ENCODE results near the gene PPM1L. TPM values are rescaled to one million over a fixed set of nuclear protein-coding genes. Genes with fewer than 3 reads are reported as not detected.

Gene PPM1L
- total and polyA plus RNA-seq, 4 experiments from 2014 or later: 0.84 to 6.5 (median 3.4) TPM

- H3K27ac ChIP-seq (ENCODE audit: low read depth, low read length): no peak overlapping the region
- H3K36me3 ChIP-seq (ENCODE audit: insufficient read depth, low read length): no peaks in the 10 kb centered on the region
- H3K9me3 ChIP-seq (ENCODE audit: control insufficient read depth in 1 of 2, low read length in 2 of 2): no peaks in the 10 kb centered on the region
- intact Hi-C loops (cut with micrococcal nuclease): no loop called here
- no peak overlapping the region for H3K4me3 ChIP-seq (ENCODE audit: low read length in 2 of 2)
- H3K4me1 ChIP-seq (ENCODE audit: insufficient read depth, low read length): no peaks in the 10 kb centered on the region
- DNase-seq: no peak
- H3K27me3 ChIP-seq (ENCODE audit: insufficient read depth, low read length): no peaks in the 10 kb centered on the region
- Mint-ChIP-seq H3K27ac (no peak overlapping the region), H3K4me3 (no peak overlapping the region), H3K4me1 (no peaks in the 10 kb centered on the region), H3K9me3 (peaks cover 0 to 12% (median 3%) of the 10 kb centered on the region in 8 donors), H3K36me3 (no peaks in the 10 kb centered on the region), H3K27me3 (peaks cover 0 to 1% of the 10 kb centered on the region in 2 donors)
- POLR2A ChIA-PET (ENCODE audit: partially characterized antibody): no interaction called here
- CTCF ChIA-PET (ENCODE audit: partially characterized antibody): no interaction called here
Measured at GRCh38 chr3:160851629-160852210, 95.7 kb downstream of the PPM1L start.

- H3K27ac ChIP-seq (ENCODE audit: low read depth, low read length): no peak overlapping the region
- Mint-ChIP-seq H3K36me3 (no peaks in the 10 kb centered on the region), H3K27ac (no peak overlapping the region), H3K9me3 (peaks cover 0 to 12% (median 3%) of the 10 kb centered on the region in 8 donors), H3K4me1 (no peaks in the 10 kb centered on the region), H3K4me3 (no peak overlapping the region), H3K27me3 (no peaks in the 10 kb centered on the region)
- H3K27me3 ChIP-seq (ENCODE audit: insufficient read depth, low read length): no peaks in the 10 kb centered on the region
- intact Hi-C loops (cut with micrococcal nuclease): no loop called here
- no peaks in the 10 kb centered on the region for H3K36me3 ChIP-seq (ENCODE audit: insufficient read depth, low read length)
- no peaks in the 10 kb centered on the region for H3K4me1 ChIP-seq (ENCODE audit: insufficient read depth, low read length)
- ChIA-PET CTCF (ENCODE audit: partially characterized antibody) (no interaction called here), POLR2A (ENCODE audit: partially characterized antibody) (no interaction called here)
- DNase-seq: no peak
- H3K4me3 ChIP-seq (ENCODE audit: low read length in 2 of 2): no peak overlapping the region
- no peaks in the 10 kb centered on the region for H3K9me3 ChIP-seq (ENCODE audit: control insufficient read depth in 1 of 2, low read length in 2 of 2)
Measured at GRCh38 chr3:160852856-160853255, 96.8 kb downstream of the PPM1L start.

- Mint-ChIP-seq H3K4me1 (no peaks in the 10 kb centered on the region), H3K27me3 (no peaks in the 10 kb centered on the region), H3K4me3 (no peak overlapping the region), H3K9me3 (peaks cover 0 to 9% (median 3%) of the 10 kb centered on the region in 8 donors), H3K27ac (no peak overlapping the region), H3K36me3 (no peaks in the 10 kb centered on the region)
- Histone ChIP-seq H3K4me1 (ENCODE audit: insufficient read depth, low read length) (no peaks in the 10 kb centered on the region), H3K27me3 (ENCODE audit: insufficient read depth, low read length) (no peaks in the 10 kb centered on the region), H3K27ac (ENCODE audit: low read depth, low read length) (no peak overlapping the region), H3K9me3 (ENCODE audit: control insufficient read depth in 1 of 2, low read length in 2 of 2) (no peaks in the 10 kb centered on the region), H3K4me3 (ENCODE audit: low read length in 2 of 2) (no peak overlapping the region), H3K36me3 (ENCODE audit: insufficient read depth, low read length) (no peaks in the 10 kb centered on the region)
- no peak for DNase-seq
- POLR2A ChIA-PET (ENCODE audit: partially characterized antibody): no interaction called here
- intact Hi-C loops (cut with micrococcal nuclease): no loop called here
- CTCF ChIA-PET (ENCODE audit: partially characterized antibody): no interaction called here
Measured at GRCh38 chr3:160856450-160856849, 100.4 kb downstream of the PPM1L start.

- H3K9me3 Mint-ChIP-seq: peaks cover 0 to 6% (median 0%) of the 10 kb centered on the region in 8 donors
- H3K27me3 Mint-ChIP-seq: no peaks in the 10 kb centered on the region
- H3K4me3 Mint-ChIP-seq: no peak overlapping the region
Measured at GRCh38 chr3:160857476-160858119, 101.6 kb downstream of the PPM1L start.

GRCh38 chr3:160860346-160860745 is 104.3 kb downstream of the PPM1L start:
- Mint-ChIP-seq H3K4me1 (no peaks in the 10 kb centered on the region), H3K9me3 (peaks cover 0 to 3% (median 0%) of the 10 kb centered on the region in 8 donors), H3K36me3 (no peaks in the 10 kb centered on the region), H3K27me3 (peaks cover 0 to 2% of the 10 kb centered on the region in 2 donors), H3K27ac (no peak overlapping the region), H3K4me3 (no peak overlapping the region)
- intact Hi-C loops (cut with micrococcal nuclease): no loop called here
- H3K36me3 ChIP-seq (ENCODE audit: insufficient read depth, low read length): no peaks in the 10 kb centered on the region
- H3K4me1 ChIP-seq (ENCODE audit: insufficient read depth, low read length): no peaks in the 10 kb centered on the region
- CTCF ChIA-PET (ENCODE audit: partially characterized antibody): no interaction called here
- DNase-seq: no peak
- POLR2A ChIA-PET (ENCODE audit: partially characterized antibody): no interaction called here
- H3K27me3 ChIP-seq (ENCODE audit: insufficient read depth, low read length): no peaks in the 10 kb centered on the region
- no peaks in the 10 kb centered on the region for H3K9me3 ChIP-seq (ENCODE audit: control insufficient read depth in 1 of 2, low read length in 2 of 2)
- H3K4me3 ChIP-seq (ENCODE audit: low read length in 2 of 2): no peak overlapping the region
- H3K27ac ChIP-seq (ENCODE audit: low read depth, low read length): no peak overlapping the region

More at GRCh38 chr3:160857476-160858119, 101.6 kb downstream of the PPM1L start:
- Mint-ChIP-seq H3K36me3 (no peaks in the 10 kb centered on the region), H3K4me1 (no peaks in the 10 kb centered on the region), H3K27ac (no peak overlapping the region)
- Histone ChIP-seq H3K27ac (ENCODE audit: low read depth, low read length) (no peak overlapping the region), H3K4me1 (ENCODE audit: insufficient read depth, low read length) (no peaks in the 10 kb centered on the region), H3K36me3 (ENCODE audit: insufficient read depth, low read length) (no peaks in the 10 kb centered on the region), H3K4me3 (ENCODE audit: low read length in 2 of 2) (no peak overlapping the region), H3K27me3 (ENCODE audit: insufficient read depth, low read length) (no peaks in the 10 kb centered on the region), H3K9me3 (ENCODE audit: control insufficient read depth in 1 of 2, low read length in 2 of 2) (no peaks in the 10 kb centered on the region)
- no peak for DNase-seq
- POLR2A ChIA-PET (ENCODE audit: partially characterized antibody): no interaction called here
- intact Hi-C loops (cut with micrococcal nuclease): no loop called here
- CTCF ChIA-PET (ENCODE audit: partially characterized antibody): no interaction called here

- Mint-ChIP-seq H3K27ac (peak overlapping the region in 1 of 7 donors; percentile 6), H3K4me1 (no peaks in the 10 kb centered on the region), H3K9me3 (no peaks in the 10 kb centered on the region), H3K4me3 (peak overlapping the region in 1 of 8 donors; percentile 57), H3K27me3 (peaks cover 0 to 5% of the 10 kb centered on the region in 2 donors), H3K36me3 (no peaks in the 10 kb centered on the region)
- H3K4me3 ChIP-seq (ENCODE audit: low read length in 2 of 2): no peak overlapping the region
- no peaks in the 10 kb centered on the region for H3K27me3 ChIP-seq (ENCODE audit: insufficient read depth, low read length)
- DNase-seq: no peak
- H3K36me3 ChIP-seq (ENCODE audit: insufficient read depth, low read length): no peaks in the 10 kb centered on the region
- H3K27ac ChIP-seq (ENCODE audit: low read depth, low read length): no peak overlapping the region
- no peaks in the 10 kb centered on the region for H3K4me1 ChIP-seq (ENCODE audit: insufficient read depth, low read length)
- CTCF ChIA-PET (ENCODE audit: partially characterized antibody): no interaction called here
- intact Hi-C loops (cut with micrococcal nuclease): no loop called here
- POLR2A ChIA-PET (ENCODE audit: partially characterized antibody): no interaction called here
- no peaks in the 10 kb centered on the region for H3K9me3 ChIP-seq (ENCODE audit: control insufficient read depth in 1 of 2, low read length in 2 of 2)
Measured at GRCh38 chr3:160869825-160870224, 113.8 kb downstream of the PPM1L start.

GRCh38 chr3:160870327-160870726 is 114.3 kb downstream of the PPM1L start:
- H3K9me3 Mint-ChIP-seq: no peaks in the 10 kb centered on the region
- intact Hi-C loops (cut with micrococcal nuclease): no loop called here
- ChIA-PET POLR2A (ENCODE audit: partially characterized antibody) (no interaction called here), CTCF (ENCODE audit: partially characterized antibody) (interaction anchor here (1.3 kb wide), 1 partner anchor 71 kb away, joined by 3 read pairs; no protein-coding TSS in a partner anchor)
- Histone ChIP-seq H3K27ac (ENCODE audit: low read depth, low read length) (no peak overlapping the region), H3K4me1 (ENCODE audit: insufficient read depth, low read length) (no peaks in the 10 kb centered on the region), H3K36me3 (ENCODE audit: insufficient read depth, low read length) (no peaks in the 10 kb centered on the region), H3K4me3 (ENCODE audit: low read length in 2 of 2) (no peak overlapping the region), H3K9me3 (ENCODE audit: control insufficient read depth in 1 of 2, low read length in 2 of 2) (no peaks in the 10 kb centered on the region), H3K27me3 (ENCODE audit: insufficient read depth, low read length) (no peaks in the 10 kb centered on the region)
- H3K27me3 Mint-ChIP-seq: peaks cover 0 to 5% of the 10 kb centered on the region in 2 donors
- H3K4me3 Mint-ChIP-seq: no peak overlapping the region
- H3K27ac Mint-ChIP-seq: no peak overlapping the region
- DNase-seq: no peak
- no peaks in the 10 kb centered on the region for H3K4me1 Mint-ChIP-seq
- H3K36me3 Mint-ChIP-seq: no peaks in the 10 kb centered on the region

All from CD4-positive, alpha-beta memory T cell (primary cell).